K562 (cell line): ENCODE data around the gene CFDP1. TPM values are rescaled to one million over a fixed set of nuclear protein-coding genes. Genes with fewer than 3 reads are reported as not detected.
A peak's percentile ranks its signal among the peaks of the same experiment; 100 is the strongest.

Experiments used
- CEBPZ ChIP-seq: fragments of 150-350 bp; IDR thresholded peaks from 2 replicates; pipeline ENCODE4 v1.6.1; 2014; ENCODE audit warnings: low read depth, mild to moderate bottlenecking, low read length, borderline replicate concordance
- CTBP1 ChIP-seq: fragments of 450-650 bp; IDR thresholded peaks from 2 replicates; pipeline ENCODE4 v1.6.1; 2016; ENCODE audit warnings: borderline replicate concordance
- KDM5B ChIP-seq: fragments of 200-600 bp; sonication (generic); IDR thresholded peaks from 2 replicates; pipeline ENCODE4 v1.6.1; 2012; ENCODE audit warnings: low read depth, mild to moderate bottlenecking, moderate library complexity, low read length, control low read depth, inconsistent platforms; ENCODE audit not compliant: insufficient replicate concordance
- MCM7 ChIP-seq, 2 experiments: fragments of 450-650 bp; IDR thresholded peaks; 2 replicates each; pipeline ENCODE4 v1.6.1; 2016 to 2018
- MXI1 ChIP-seq: IDR thresholded peaks from 2 replicates; pipeline ENCODE4 v1.6.1; 2011; ENCODE audit warnings: low read depth, mild to moderate bottlenecking, improper control_type of control experiment, low read length
- RCOR1 ChIP-seq, 2 experiments: IDR thresholded peaks; 2 replicates each; pipeline ENCODE4 v1.6.1; 2012; ENCODE audit warnings: low read depth in 2 of 2, low read length in 2 of 2, borderline replicate concordance in 1 of 2, improper control_type of control experiment in 1 of 2
- REST ChIP-seq, 2 experiments: fragments of 450-650 bp; formaldehyde crosslinking in 1 of 2; IDR thresholded peaks; 2 replicates each; pipeline versions ENCODE4 v1.4.0 to v1.6.1; 2014 to 2020; ENCODE audit warnings: mild to moderate bottlenecking in 2 of 2, borderline replicate concordance in 1 of 2, low read depth in 1 of 2
- ZFP36 ChIP-seq: fragments of 150-350 bp; IDR thresholded peaks from 2 replicates; pipeline ENCODE4 v1.6.1; 2018; ENCODE audit warnings: low read length, low read depth; ENCODE audit not compliant: partially characterized antibody
- ZNF121 ChIP-seq: sonication (generic); formaldehyde crosslinking; conservative IDR thresholded peaks from 2 replicates; pipeline ENCODE4 v1.8.0; 2022; ENCODE audit warnings: missing genetic modification reagents
- ZNF311 ChIP-seq: fragments of 250-450 bp; sonication (Bioruptor Pico); IDR thresholded peaks from 2 replicates; pipeline ENCODE4 v1.4.0; 2020; ENCODE audit warnings: mild to moderate bottlenecking, moderate library complexity
- ZNF324 ChIP-seq: fragments of 250-450 bp; sonication (Bioruptor Pico); IDR thresholded peaks from 2 replicates; pipeline ENCODE4 v1.4.0; 2020; ENCODE audit warnings: mild to moderate bottlenecking
- ZNF766 ChIP-seq: fragments of 200-800 bp; sonication (Bioruptor generic); conservative IDR thresholded peaks from 2 replicates; pipeline ENCODE4 v1.6.1; 2016; ENCODE audit warnings: missing genetic modification characterization, missing compliant biosample characterization
- polyA plus RNA-seq, 8 experiments: library from polyadenylated mRNA; depleted of rRNA in 4 of 8; stranded (reverse) in 5 of 8; unstranded in 3 of 8; fragments of >200 nt; fragmentation: Nextera tagmentation in 2 of 8; fragmentation: Illumina TruSeq in 1 of 8; extraction: Ambion mirVana in 2 of 8; extraction: Trizol in 1 of 8; gene quantifications; 2 replicates each; pipeline versions ENCODE4 v1.2.1 to v1.2.3, GENCODE V29; 2011 to 2014; ENCODE audit warnings: inconsistent platforms in 1 of 8, missing spikeins in 1 of 8
- total RNA-seq, 7 experiments: library from RNA; depleted of rRNA in 6 of 7; stranded (reverse); fragments of >200 nt in 6 of 7; fragmentation: Illumina TruSeq in 2 of 7; extraction: Trizol in 2 of 7; gene quantifications; 2 replicates each; pipeline versions ENCODE4 v1.2.1 to v1.2.3, GENCODE V29; 2011 to 2021; ENCODE audit warnings: low replicate concordance in 1 of 7

CFDP1 gene
- total and polyA plus RNA-seq, 9 of the 15 experiments (the other 6 are each of a cell fraction or from before 2014, with no cell fraction given): 31.5 to 78.4 (median 61.7) TPM

GRCh38 chr16:75251280-75252048 lies 181.8 kb downstream of the CFDP1 start, which contains the start of gene BCAR1 (continued):
- TF ChIP-seq REST (IDR thresholded peaks at IDR 0.05; ENCODE audit: borderline replicate concordance) (peak; percentile 48; the same call in 1 of the 2 replicates), REST (CRISPR knock-in tag; IDR thresholded peaks at IDR 0.05; ENCODE audit: low read depth) (no peak), MXI1 (no peak), CEBPZ (no peak), ZNF311 (no peak), MCM7 (IDR thresholded peaks at IDR 0.05) (no peak), ZNF324 (CRISPR knock-in tag) (no peak), ZNF121 (CRISPR knock-in tag) (no peak), ZFP36 (peak; percentile 92), RCOR1 (IDR thresholded peaks at IDR 0.05; ENCODE audit: borderline replicate concordance in 1 of 2, low read depth in 2 of 2, low read length in 2 of 2) (no peak), ZNF766 (CRISPR knock-in tag) (no peak), KDM5B (peak; percentile 22), CTBP1 (peak; percentile 68; the same call in 1 of the 2 replicates)
